Subcutaneous abdominal adipose tissue (tissue), 5 donors: ENCODE measurements around the gene PDZD4.

Experiments
- H3K27ac ChIP-seq: one replicate; pipeline ENCODE4 v1.7.0; 2013; ENCODE audit warnings: low read depth, mild to moderate bottlenecking, inconsistent platforms, low read length, moderate library complexity
- H3K27me3 ChIP-seq, 5 donors: one replicate each; pipeline ENCODE4 v1.7.0; 2013; ENCODE audit warnings: low read length in 5 of 5, inconsistent platforms in 1 of 5; ENCODE audit not compliant: control insufficient read depth in 5 of 5, insufficient read depth in 4 of 5
- H3K36me3 ChIP-seq, 5 donors: one replicate each; pipeline ENCODE4 v1.7.0; 2013; ENCODE audit warnings: low read length in 5 of 5; ENCODE audit not compliant: control insufficient read depth in 5 of 5, insufficient read depth in 5 of 5
- H3K4me1 ChIP-seq, 5 donors: one replicate each; pipeline ENCODE4 v1.7.0; 2013; ENCODE audit warnings: low read length in 5 of 5, mild to moderate bottlenecking in 3 of 5, moderate library complexity in 1 of 5; ENCODE audit not compliant: control insufficient read depth in 5 of 5, insufficient read depth in 5 of 5
- H3K4me3 ChIP-seq, 5 donors: one replicate each; pipeline ENCODE4 v1.7.0; 2013; ENCODE audit warnings: low read length in 5 of 5, low read depth in 1 of 5
- H3K9ac ChIP-seq, 5 donors: one replicate each; pipeline ENCODE4 v1.7.0; 2013; ENCODE audit warnings: low read length in 5 of 5, mild to moderate bottlenecking in 4 of 5, moderate library complexity in 3 of 5
- H3K9me3 ChIP-seq, 5 donors: one replicate each; pipeline ENCODE4 v1.7.0; 2013; ENCODE audit warnings: low read length in 5 of 5; ENCODE audit not compliant: control insufficient read depth in 5 of 5
- donor health status: healthy.
- donor health status: healthy.
- donor health status: healthy.
- donor health status: healthy.
- donor health status: healthy.

Gene PDZD4

DNA sequence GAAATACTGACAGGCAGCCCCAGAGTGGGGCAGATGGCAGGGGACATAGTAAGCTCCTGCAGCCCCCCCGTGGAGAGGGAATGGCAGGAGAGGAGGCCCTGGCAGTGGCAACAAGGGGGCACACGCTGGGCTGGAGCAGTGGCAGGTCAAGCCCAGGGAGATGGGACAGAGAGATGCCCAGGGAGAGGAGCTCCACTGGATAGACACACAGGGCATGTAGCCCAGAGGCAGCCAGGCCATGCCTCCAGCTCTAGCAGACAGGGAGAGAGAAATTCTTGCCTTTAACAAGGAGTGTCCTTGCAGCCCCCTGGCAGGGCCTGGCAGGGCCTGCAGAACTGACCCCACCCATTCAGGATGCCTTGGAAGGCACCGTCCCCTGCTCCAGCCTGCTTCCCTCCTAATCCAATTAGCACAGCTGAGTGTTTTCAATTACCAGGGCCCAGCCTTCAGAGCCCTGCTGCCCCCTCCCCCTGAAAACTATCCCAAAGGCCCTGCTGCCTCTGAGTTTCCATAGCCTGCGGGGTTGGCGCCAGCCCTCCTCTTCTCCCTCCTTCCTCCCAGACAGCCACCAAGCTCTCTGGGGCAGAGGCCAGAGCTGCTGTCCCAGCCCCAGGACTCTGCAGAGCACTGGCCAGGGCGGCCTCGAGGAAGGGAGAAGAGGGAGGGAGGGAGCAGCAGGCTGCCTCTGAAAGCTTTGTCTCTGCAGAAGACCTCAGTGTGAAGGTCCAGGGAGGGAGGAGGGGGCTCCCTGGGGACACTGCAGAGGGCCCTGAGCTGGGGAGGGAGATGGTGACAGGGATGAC, 43.1 kb upstream of the PDZD4 start:
- no peak overlapping the region for H3K27ac ChIP-seq
- peaks cover 0 to 2% (median 0%) of the 10 kb centered on the region in 5 donors for H3K9me3 ChIP-seq
- H3K36me3 ChIP-seq = no peaks in the 10 kb centered on the region
- no peak overlapping the region for H3K9ac ChIP-seq
- no peaks in the 10 kb centered on the region for H3K4me1 ChIP-seq
- peaks cover 26 to 66% (median 57%) of the 10 kb centered on the region in 5 donors for H3K27me3 ChIP-seq
- no peak overlapping the region for H3K4me3 ChIP-seq

DNA sequence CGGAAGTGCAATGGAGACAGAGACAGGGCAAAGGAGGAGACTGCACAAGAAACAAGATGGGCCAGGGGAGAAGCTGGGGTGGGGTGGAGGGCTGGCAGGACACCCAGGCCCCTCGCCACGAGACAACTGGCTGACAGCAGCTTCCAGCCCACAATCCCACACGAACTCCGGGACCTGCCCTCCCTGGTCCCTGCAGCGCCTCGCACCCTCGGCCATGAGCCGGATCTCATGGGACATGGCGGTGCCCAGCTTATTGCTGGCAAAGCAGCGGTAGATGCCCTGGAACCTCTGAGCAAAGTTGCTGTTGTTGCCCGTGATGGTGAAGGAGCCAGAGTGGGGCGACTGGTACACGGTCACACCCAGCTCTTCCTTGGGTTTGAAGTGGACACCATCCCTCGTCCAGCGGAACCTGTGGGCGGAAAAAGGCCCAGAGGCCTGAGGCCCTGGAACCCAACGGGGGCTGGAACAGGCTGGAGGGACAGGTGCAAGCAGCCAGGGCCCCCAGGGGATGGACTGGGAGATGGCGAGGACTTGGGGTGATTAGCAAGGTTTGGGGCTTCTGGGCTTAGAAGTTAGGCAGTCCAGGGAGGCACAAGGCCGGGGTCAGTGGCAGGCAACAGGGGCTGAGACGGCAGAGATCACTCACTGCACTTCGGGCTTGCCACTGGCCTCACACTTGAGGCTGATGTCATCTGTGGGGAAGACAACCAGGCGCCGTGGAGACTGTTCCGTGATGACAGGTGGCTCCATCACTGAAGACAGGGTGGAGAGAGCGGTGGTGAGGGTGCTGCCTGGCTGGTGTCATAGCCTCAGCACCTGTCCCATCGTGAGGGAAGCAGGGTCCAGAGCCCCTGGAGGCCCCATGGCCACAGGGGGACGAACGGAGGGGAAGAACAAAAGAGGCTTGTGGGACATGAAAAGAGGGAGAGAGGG, 41.9 kb upstream of the PDZD4 start:
- Histone ChIP-seq H3K4me3 (no peak overlapping the region), H3K27ac (no peak overlapping the region), H3K27me3 (peaks cover 18 to 67% (median 57%) of the 10 kb centered on the region in 5 donors)

DNA sequence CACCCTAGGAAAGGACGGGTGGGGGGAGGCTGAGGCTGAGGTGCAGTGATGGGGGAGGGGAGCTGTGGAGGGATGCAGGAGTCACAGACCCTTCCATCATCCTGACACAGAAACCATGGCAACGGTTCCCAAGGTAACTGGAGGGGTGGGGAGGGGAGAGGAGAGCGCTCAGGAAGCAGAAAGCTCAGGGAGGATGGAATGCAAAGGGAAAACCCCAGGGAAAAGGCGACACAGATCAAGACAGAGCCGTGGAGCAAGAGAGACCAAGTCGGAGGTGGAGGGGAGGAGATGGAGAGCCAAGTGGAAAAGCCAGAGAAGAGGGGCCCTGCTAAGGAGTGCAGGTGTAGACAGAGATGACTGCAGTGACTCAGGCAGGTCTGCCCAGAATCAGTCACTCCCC, 41.1 kb upstream of the PDZD4 start:
- peaks cover 18 to 67% (median 60%) of the 10 kb centered on the region in 5 donors for H3K27me3 ChIP-seq
- H3K4me3 ChIP-seq = no peak overlapping the region
- peaks cover 0 to 6% (median 0%) of the 10 kb centered on the region in 5 donors for H3K9me3 ChIP-seq
- no peak overlapping the region for H3K27ac ChIP-seq
- no peaks in the 10 kb centered on the region for H3K4me1 ChIP-seq
- H3K9ac ChIP-seq = no peak overlapping the region
- no peaks in the 10 kb centered on the region for H3K36me3 ChIP-seq

More for the DNA sequence above, 41.9 kb upstream of the PDZD4 start:
- no peak overlapping the region for H3K9ac ChIP-seq
- H3K36me3 ChIP-seq = no peaks in the 10 kb centered on the region
- H3K4me1 ChIP-seq = no peaks in the 10 kb centered on the region
- H3K9me3 ChIP-seq = peaks cover 0 to 2% (median 0%) of the 10 kb centered on the region in 5 donors

DNA sequence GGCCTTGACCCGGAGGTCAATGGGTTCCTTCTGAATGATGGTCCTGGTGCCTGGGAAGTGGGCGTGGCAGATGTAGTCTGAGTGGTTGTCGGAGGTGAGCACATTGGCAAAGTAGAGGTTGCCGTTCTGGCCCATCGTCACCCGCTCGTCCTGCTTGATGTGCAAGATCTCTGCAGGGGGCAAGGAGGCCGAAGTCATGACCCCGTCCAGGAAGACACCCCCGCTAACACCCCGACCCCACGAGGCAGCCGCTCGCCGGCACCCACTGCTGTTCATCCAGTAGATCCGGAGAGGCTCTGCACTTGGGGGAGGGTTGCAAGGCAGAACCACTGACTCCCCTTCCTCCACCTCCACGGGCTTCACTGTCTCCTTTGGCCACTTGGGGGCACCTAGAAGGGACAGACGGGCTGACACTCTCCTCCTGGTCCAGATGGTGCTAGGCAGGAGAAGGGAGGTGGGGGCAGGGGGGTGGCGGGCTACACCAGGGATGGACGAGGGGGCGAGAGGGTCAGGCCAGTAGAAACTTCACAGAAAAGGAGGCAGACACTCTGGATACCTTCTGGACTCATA, 40.5 kb upstream of the PDZD4 start:
- H3K9me3 ChIP-seq = peaks cover 0 to 6% (median 0%) of the 10 kb centered on the region in 5 donors
- peaks cover 16 to 62% (median 56%) of the 10 kb centered on the region in 5 donors for H3K27me3 ChIP-seq
- H3K4me3 ChIP-seq = no peak overlapping the region
- H3K4me1 ChIP-seq = no peaks in the 10 kb centered on the region
- no peaks in the 10 kb centered on the region for H3K36me3 ChIP-seq
- no peak overlapping the region for H3K9ac ChIP-seq
- no peak overlapping the region for H3K27ac ChIP-seq

DNA sequence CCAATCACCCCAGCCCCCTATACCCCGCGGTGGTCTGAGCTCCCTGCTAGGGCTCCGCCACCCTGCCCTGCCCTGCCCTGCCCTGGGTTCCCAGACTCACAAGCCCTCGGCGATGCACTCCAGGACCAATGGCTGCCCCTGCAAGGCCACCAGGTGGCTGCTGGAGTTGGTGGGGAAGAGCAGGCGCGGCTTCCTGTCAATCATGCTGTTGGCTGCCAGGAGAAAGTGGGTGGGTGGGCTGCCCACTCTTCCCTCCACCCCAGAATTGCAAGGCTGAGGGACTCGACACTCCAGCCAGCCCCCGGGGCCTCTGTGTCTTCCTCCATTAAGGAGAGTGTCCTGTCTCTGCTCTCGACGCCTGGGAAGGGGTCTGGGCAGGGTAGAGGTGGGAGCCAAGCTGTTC, 39.9 kb upstream of the PDZD4 start:
- H3K4me1 ChIP-seq = no peaks in the 10 kb centered on the region
- no peak overlapping the region for H3K9ac ChIP-seq
- no peak overlapping the region for H3K4me3 ChIP-seq
- no peak overlapping the region for H3K27ac ChIP-seq
- no peaks in the 10 kb centered on the region for H3K36me3 ChIP-seq
- H3K27me3 ChIP-seq = peaks cover 16 to 64% (median 57%) of the 10 kb centered on the region in 5 donors
- H3K9me3 ChIP-seq = peaks cover 0 to 7% (median 0%) of the 10 kb centered on the region in 5 donors

DNA sequence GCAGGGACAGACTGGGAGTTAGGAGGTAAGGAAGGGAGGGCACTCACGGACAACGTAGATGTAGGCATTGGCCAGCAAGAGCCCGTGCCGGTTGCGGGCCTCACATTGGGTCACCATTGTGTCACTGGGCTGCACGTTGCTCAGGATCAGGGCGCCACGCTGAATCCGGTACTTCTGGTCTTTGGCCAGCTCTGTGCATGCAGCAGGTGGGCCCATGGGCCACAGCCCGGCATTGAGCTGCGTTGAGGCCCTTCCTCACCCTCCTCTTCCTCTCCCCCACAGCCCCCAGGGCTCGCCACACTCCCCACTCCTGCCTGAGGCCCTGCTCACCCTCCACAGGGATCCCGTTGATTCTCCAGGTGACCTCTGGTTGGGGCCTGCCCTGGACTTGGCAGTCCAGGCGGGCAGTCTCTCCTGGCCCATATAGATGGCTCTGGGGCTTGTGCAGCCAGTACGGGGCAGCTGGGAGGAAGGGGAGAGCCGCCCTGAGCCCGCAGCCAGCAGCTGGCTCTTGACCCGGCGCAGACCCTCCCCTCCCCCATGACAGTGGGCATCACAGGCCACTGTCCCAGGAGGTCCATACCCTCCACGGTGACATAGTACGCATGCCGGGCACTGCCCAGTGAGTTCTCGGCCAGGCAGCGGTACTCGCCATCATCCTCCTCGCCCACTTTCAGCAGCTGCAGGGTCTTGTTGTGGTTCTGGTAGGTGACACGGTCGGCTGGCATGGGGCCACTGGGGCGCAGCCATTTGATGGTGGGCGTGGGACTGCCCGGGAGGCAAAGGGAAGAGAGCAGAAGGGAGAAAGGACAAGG, 39.3 kb upstream of the PDZD4 start:
- Histone ChIP-seq H3K27ac (no peak overlapping the region), H3K9ac (no peak overlapping the region), H3K27me3 (peaks cover 16 to 68% (median 63%) of the 10 kb centered on the region in 5 donors), H3K9me3 (peaks cover 0 to 8% (median 0%) of the 10 kb centered on the region in 5 donors), H3K4me1 (no peaks in the 10 kb centered on the region), H3K4me3 (no peak overlapping the region), H3K36me3 (no peaks in the 10 kb centered on the region)

DNA sequence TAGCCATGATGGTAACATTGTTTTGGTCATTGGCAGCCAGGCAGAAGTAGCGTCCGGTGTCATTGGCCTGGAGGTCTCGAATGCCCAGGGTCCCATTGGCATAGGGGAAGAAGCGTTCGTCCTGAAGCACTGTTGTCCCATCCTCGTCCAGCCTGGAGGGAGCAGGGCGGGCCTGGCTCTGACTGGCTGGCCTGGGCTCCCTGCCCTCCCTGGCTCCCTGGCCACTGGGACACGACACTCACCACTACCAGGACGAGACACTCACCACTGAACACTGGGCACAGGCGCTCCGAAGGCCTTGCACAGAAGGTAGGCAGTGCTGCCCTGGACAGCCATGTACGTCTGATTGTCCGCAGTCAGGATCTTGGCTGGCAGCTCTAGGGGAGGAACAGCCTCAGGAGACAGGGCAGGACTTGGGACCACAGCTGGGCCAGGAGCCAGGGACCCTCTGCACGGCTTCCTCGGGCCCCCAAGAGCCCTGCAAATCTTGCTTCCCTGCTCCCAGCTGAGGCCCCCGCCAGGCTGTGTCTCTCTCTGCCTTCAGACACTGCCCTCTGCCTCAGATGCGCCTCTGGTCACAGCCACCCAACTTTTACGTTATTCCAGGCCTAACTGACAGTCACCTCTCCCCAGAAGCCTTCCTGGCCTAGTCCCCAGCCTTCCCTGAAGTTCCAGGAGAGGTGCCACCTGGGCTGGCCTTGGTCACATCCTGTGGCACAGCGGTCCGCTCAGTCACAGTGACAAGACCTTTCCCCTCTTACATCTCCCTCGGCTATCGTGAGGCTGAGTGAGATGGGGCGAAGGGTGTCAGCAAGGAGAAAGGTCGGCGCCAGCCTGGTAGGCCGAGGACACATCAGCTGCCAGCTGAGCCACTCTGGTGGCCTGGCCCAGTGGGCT, 38.5 kb upstream of the PDZD4 start:
- Histone ChIP-seq H3K27me3 (peaks cover 19 to 68% (median 62%) of the 10 kb centered on the region in 5 donors), H3K4me1 (no peaks in the 10 kb centered on the region), H3K4me3 (no peak overlapping the region), H3K27ac (no peak overlapping the region), H3K9ac (no peak overlapping the region), H3K36me3 (no peaks in the 10 kb centered on the region), H3K9me3 (peaks cover 0 to 6% (median 0%) of the 10 kb centered on the region in 5 donors)

DNA sequence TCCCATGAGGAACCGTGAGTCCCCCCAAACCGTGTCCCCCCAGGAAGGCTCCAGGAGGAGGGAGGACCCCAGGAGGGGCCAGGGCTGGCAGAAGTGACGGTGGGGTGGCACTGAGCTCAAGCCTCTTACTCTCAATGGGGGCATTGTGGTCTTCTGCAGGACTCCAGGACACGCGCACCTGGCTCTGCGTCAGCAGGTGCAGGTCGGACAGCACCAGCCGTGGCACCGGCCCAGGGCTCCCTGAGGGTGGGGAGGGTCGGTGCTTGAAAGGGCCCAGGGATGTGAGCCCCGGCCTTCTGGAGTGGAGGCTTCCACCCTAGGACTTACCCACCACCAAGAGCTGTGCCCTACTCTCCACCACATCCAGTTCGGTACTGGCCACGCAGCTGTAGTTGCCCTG, 37.3 kb upstream of the PDZD4 start:
- Histone ChIP-seq H3K9me3 (peaks cover 0 to 6% (median 0%) of the 10 kb centered on the region in 5 donors), H3K27me3 (peaks cover 23 to 66% (median 62%) of the 10 kb centered on the region in 5 donors)

More for the DNA sequence above, 37.3 kb upstream of the PDZD4 start:
- H3K9ac ChIP-seq = no peak overlapping the region
- H3K4me1 ChIP-seq = no peaks in the 10 kb centered on the region
- H3K36me3 ChIP-seq = no peaks in the 10 kb centered on the region
- H3K27ac ChIP-seq = no peak overlapping the region
- H3K4me3 ChIP-seq = no peak overlapping the region
